ENCODE measurements around the gene ZNF674.
"Not testable (repeated sequence)": the region's sequence is repeated elsewhere in the genome, so short reads cannot be mapped to it uniquely, and the experiment has no call there.

ZNF674 gene

GRCh38 chrX:46567388-46567787 is 22.2 kb upstream of the ZNF674 start:
- no peak for DNase-seq

GRCh38 chrX:46561824-46562657 is 16.8 kb upstream of the ZNF674 start:
- DNase-seq: peak; percentile 88

GRCh38 chrX:46559062-46559461 is 13.8 kb upstream of the ZNF674 start:
- no peak for DNase-seq

- peak; percentile 40 for DNase-seq
Observed at GRCh38 chrX:46554942-46555341, 9.7 kb upstream of the ZNF674 start.

GRCh38 chrX:46553935-46554334 is 8.7 kb upstream of the ZNF674 start:
- DNase-seq: no peak

GRCh38 chrX:46551494-46552128 is 6.4 kb upstream of the ZNF674 start:
- DNase-seq: no peak

GRCh38 chrX:46549914-46550313 is 4.7 kb upstream of the ZNF674 start:
- no peak for DNase-seq

- DNase-seq: no peak
Observed at GRCh38 chrX:46547857-46548256, 2.6 kb upstream of the ZNF674 start.

- DNase-seq: not testable (repeated sequence)
Observed at GRCh38 chrX:46544527-46544926, 694 bp downstream of the ZNF674 start.

GRCh38 chrX:46543441-46543840 is 1.8 kb downstream of the ZNF674 start:
- DNase-seq: no peak

- DNase-seq: peak; percentile 41
Observed at GRCh38 chrX:46531442-46531841, 13.8 kb downstream of the ZNF674 start.

GRCh38 chrX:46530404-46530908 is 14.8 kb downstream of the ZNF674 start:
- not testable (repeated sequence) for DNase-seq

GRCh38 chrX:46529740-46530403 is 15.3 kb downstream of the ZNF674 start:
- not testable (repeated sequence) for DNase-seq

GRCh38 chrX:46528640-46529039 is 16.6 kb downstream of the ZNF674 start:
- not testable (repeated sequence) for DNase-seq

GRCh38 chrX:46506076-46506475 is 39.1 kb downstream of the ZNF674 start:
- no peak for DNase-seq

GRCh38 chrX:46502848-46503247 is 42.4 kb downstream of the ZNF674 start:
- no peak for DNase-seq

- DNase-seq: peak; percentile 3
Observed at GRCh38 chrX:46500054-46500453, 45.2 kb downstream of the ZNF674 start.

- no peak for DNase-seq
Observed at GRCh38 chrX:46488712-46489111, 56.5 kb downstream of the ZNF674 start.

GRCh38 chrX:46485897-46486296 is 59.3 kb downstream of the ZNF674 start:
- no peak for DNase-seq

GRCh38 chrX:46478634-46479033 is 66.6 kb downstream of the ZNF674 start:
- not testable (repeated sequence) for DNase-seq

- peak; percentile 7 for DNase-seq
Observed at GRCh38 chrX:46477435-46477834, 67.8 kb downstream of the ZNF674 start.

GRCh38 chrX:46465203-46465602 is 80.0 kb downstream of the ZNF674 start:
- DNase-seq: no peak

GRCh38 chrX:46463682-46464081 is 81.5 kb downstream of the ZNF674 start:
- DNase-seq: no peak

Data from hematopoietic multipotent progenitor cell treated with erythropoietin and hydrocortisone succinate and interleukin-3 and kit ligand, for 6 days (in vitro differentiated cells).